HG03354 (cell line): ENCODE measurements around the gene CRYBA1.
A peak's percentile ranks its signal among the peaks of the same experiment; 100 is the strongest.
"Not testable (repeated sequence)": the region's sequence is repeated elsewhere in the genome, so short reads cannot be mapped to it uniquely, and the experiment has no call there.

Experiments used
- ATAC-seq: cut with Tn5 transposase; IDR thresholded peaks from one replicate; pipeline ENCODE4 v1.9.1; 2021; ENCODE audit warnings: mild to moderate bottlenecking; ENCODE audit not compliant: unreplicated experiment, poor library complexity, severe bottlenecking

The CRYBA1 gene

GRCh38 chr17:29271980-29272379 is 25.3 kb downstream of the CRYBA1 start:
- not testable (repeated sequence) for ATAC-seq

GRCh38 chr17:29273924-29274323 is 27.3 kb downstream of the CRYBA1 start:
- no peak for ATAC-seq

GRCh38 chr17:29278692-29279091 is 32.0 kb downstream of the CRYBA1 start:
- no peak for ATAC-seq

GRCh38 chr17:29279397-29280070 is 32.9 kb downstream of the CRYBA1 start:
- no peak for ATAC-seq

GRCh38 chr17:29283496-29283895 is 36.8 kb downstream of the CRYBA1 start:
- no peak for ATAC-seq

GRCh38 chr17:29283961-29284360 is 37.3 kb downstream of the CRYBA1 start:
- no peak for ATAC-seq

GRCh38 chr17:29289852-29290251 is 43.2 kb downstream of the CRYBA1 start:
- ATAC-seq = no peak

- ATAC-seq = no peak
Measured at GRCh38 chr17:29291163-29291752, 44.6 kb downstream of the CRYBA1 start.

- ATAC-seq = no peak
Measured at GRCh38 chr17:29292071-29292991, 45.7 kb downstream of the CRYBA1 start.

GRCh38 chr17:29292992-29293889 is 46.6 kb downstream of the CRYBA1 start:
- peak; percentile 24 for ATAC-seq

- peak; percentile 87 for ATAC-seq
Measured at GRCh38 chr17:29293890-29294579, 47.4 kb downstream of the CRYBA1 start, which contains the start of gene NUFIP2. Gene NUFIP2, minus strand, starts transcription at chr17:29294148. Its CDS starts 89 bp downstream, at chr17:29294059.

- no peak for ATAC-seq
Measured at GRCh38 chr17:29294580-29294900, 47.9 kb downstream of the CRYBA1 start.

- ATAC-seq = no peak
Measured at GRCh38 chr17:29295420-29295819, 48.8 kb downstream of the CRYBA1 start.

- no peak for ATAC-seq
Measured at GRCh38 chr17:29299031-29299430, 52.4 kb downstream of the CRYBA1 start.

GRCh38 chr17:29303386-29303785 is 56.7 kb downstream of the CRYBA1 start:
- no peak for ATAC-seq
